Suprapubic skin (tissue), 4 donors: ENCODE measurements around the gene LMTK2.

ENCODE experiments used
- CTCF ChIP-seq, 2 donors: fragments of 200-600 bp in 1 of 2; fragments of 450-650 bp in 1 of 2; sonication (generic) in 1 of 2; IDR thresholded peaks; one replicate each; pipeline ENCODE4 v1.5.1; 2016 to 2019; ENCODE audit warnings: antibody characterized with exemption in 2 of 2, mild to moderate bottlenecking in 1 of 2, moderate library complexity in 1 of 2
- EP300 ChIP-seq: sonication (generic); formaldehyde crosslinking; IDR thresholded peaks from one replicate; pipeline ENCODE4 v1.6.1; 2017; ENCODE audit warnings: antibody characterized with exemption
- POLR2A ChIP-seq, 2 donors: fragments of 450-650 bp; IDR thresholded peaks; one replicate each; pipeline ENCODE4 v1.6.1; 2017; ENCODE audit warnings: antibody characterized with exemption in 2 of 2, mild to moderate bottlenecking in 2 of 2, moderate library complexity in 2 of 2
- POLR2AphosphoS5 ChIP-seq, 3 donors: sonication (generic); formaldehyde crosslinking; IDR thresholded peaks; one replicate each; pipeline ENCODE4 v1.6.1; 2017; ENCODE audit warnings: antibody characterized with exemption in 3 of 3

- TF ChIP-seq POLR2A (IDR thresholded peaks at IDR 0.05) (no peak), CTCF (IDR thresholded peaks at IDR 0.05) (no peak), POLR2AphosphoS5 (IDR thresholded peaks at IDR 0.05) (no peak), EP300 (no peak)
Observed at GRCh38 chr7:98202367-98203195, 95.9 kb downstream of the LMTK2 start.
